Activated CD8-positive, alpha-beta memory T cell treated with anti-CD3 and anti-CD28 coated beads, Interleukin-2, amount 50 U/mL, for 48 hours (primary cell): ENCODE data around the gene USP16.

ENCODE experiments used
- DNase-seq: peaks from one replicate; pipeline ENCODE4 v3.0.0-alpha.2; 2020

The USP16 gene

GRCh38 chr21:29085106-29085752 is 60.8 kb downstream of the USP16 start:
- DNase-seq: no peak

DNA sequence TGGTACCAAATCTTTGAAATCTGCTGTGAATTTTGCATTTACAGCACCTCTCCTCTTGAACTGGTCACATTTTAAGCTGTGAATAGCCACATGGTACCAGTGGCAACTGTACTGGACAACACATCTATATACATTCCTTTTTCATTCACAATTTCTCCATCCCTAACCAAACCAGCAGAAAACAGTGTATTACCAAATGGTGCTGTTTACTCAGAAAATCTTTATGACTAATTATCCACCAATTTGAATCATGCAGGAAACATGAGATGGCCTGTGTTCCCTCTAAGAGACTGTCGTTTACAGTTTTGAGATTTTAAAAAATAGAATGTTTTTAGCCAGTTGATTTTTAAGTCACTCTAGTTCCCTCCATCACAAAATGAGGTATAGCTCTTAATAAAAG is 66.6 kb downstream of the USP16 start:
- no peak for DNase-seq

DNA sequence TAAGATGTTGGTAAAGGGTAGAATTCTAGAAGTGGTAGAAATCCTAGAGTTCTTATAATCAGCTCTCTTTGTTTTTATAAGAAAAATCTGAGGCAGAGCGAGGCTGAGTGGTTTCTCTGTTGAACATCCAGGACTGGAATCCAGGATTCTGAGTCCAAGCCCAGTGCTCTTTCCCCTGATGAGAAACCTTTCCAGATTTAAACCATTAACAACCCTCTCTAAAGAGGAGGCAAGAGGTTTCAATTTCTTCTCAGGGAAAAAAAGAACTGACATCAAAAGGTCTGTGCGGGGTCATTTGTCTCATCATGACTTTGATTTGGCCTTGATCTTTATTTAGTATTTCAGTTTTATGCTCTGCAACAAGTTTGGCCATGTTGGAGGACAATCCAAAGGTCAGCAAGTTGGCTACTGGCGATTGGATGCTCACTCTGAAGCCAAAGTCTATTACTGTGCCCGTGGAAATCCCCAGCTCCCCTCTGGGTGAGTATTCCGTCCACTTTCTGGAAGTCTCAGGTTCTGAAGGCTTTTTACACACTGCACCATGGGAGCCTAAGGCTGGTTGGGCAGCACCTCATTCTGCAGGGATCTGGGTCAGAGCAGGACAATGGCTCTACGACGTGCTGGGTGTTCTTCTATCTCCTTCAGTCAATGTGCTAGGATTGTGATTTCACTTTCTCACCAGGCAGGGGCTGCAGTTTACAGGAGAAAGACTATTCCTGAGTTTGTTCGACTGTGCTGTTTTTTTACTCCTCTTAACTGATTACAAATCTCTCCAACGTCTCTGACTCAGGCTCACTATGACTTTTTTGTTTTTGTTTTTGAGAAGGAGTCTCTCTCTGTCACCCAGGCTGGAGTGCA is 67.9 kb downstream of the USP16 start:
- no peak for DNase-seq

DNA sequence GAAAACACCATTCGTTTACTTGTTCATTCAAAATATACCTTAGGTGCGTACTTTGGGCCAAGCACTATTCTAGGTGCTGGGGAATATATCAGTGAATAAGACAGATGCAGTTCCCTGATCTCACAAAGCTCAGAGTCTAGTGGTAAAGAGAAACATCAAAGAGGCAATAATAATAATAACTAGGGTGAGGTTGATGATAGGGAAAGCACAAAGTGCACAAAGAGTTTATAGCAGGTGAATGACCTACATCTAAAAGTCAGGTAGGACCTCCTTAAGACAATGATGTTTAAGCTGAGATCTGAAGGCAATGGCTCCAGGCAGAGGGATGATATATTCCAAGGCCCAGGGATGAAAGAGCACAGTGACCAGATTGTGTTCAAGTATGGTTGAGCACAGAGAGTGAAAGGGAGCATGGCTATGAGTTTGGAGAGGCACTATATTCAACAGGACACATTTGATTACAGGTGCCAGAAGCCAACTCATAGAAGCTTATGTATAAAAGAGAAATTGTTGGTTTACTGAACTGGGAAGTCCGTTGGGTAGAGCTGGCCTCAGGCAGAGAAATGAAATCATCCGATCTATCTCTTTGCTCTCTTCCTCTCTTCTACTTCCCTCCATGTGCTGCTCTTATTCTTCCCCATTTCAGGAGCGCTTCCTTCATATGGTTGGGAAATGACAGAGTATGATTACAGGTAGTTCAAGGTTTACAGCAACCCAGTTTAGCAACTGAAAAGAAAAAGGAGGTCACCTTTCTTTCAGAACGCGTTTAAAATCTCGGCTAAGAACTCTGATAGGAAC is 71.9 kb downstream of the USP16 start:
- no peak for DNase-seq

- DNase-seq: no peak
Observed at GRCh38 chr21:29098156-29098555, 73.7 kb downstream of the USP16 start.

- DNase-seq: no peak
Observed at GRCh38 chr21:29102791-29103257, 78.4 kb downstream of the USP16 start.
